ENCODE results near the gene CIRBP.

CIRBP gene

GRCh38 chr19:1284979-1285736 lies 16.0 kb downstream of the CIRBP start:
- no peak for TF ChIP-seq TAF1 (IDR thresholded peaks at IDR 0.05; ENCODE audit: borderline replicate concordance, insufficient read depth, low read length)
- TF ChIP-seq FOXP2 (optimal IDR thresholded peaks at IDR 0.05; ENCODE audit: borderline replicate concordance, extremely low read depth, extremely low read length, insufficient read depth): no peak
- TF ChIP-seq SIN3A (IDR thresholded peaks at IDR 0.05; ENCODE audit: borderline replicate concordance, insufficient read depth, low read length): no peak
- TF ChIP-seq POLR2AphosphoS5 (IDR thresholded peaks at IDR 0.05; ENCODE audit: low read depth, low read length): no peak
- no peak for TF ChIP-seq REST (IDR thresholded peaks at IDR 0.05; ENCODE audit: insufficient read depth in 1 of 2, low read depth in 2 of 2, low read length in 2 of 2)

- TF ChIP-seq POLR2AphosphoS5 (IDR thresholded peaks at IDR 0.05; ENCODE audit: low read depth, low read length) (no peak), FOXP2 (optimal IDR thresholded peaks at IDR 0.05; ENCODE audit: borderline replicate concordance, extremely low read depth, extremely low read length, insufficient read depth) (no peak), SIN3A (IDR thresholded peaks at IDR 0.05; ENCODE audit: borderline replicate concordance, insufficient read depth, low read length) (no peak), TAF1 (IDR thresholded peaks at IDR 0.05; ENCODE audit: borderline replicate concordance, insufficient read depth, low read length) (no peak), REST (IDR thresholded peaks at IDR 0.05; ENCODE audit: insufficient read depth in 1 of 2, low read depth in 2 of 2, low read length in 2 of 2) (no peak)
Observed at GRCh38 chr19:1285737-1286360, 16.7 kb downstream of the CIRBP start, which contains the start of gene EFNA2. Gene EFNA2 (plus strand): TSS chr19:1285873. CDS start chr19:1286169, 296 bp downstream.

- TF ChIP-seq TAF1 (IDR thresholded peaks at IDR 0.05; ENCODE audit: borderline replicate concordance, insufficient read depth, low read length): no peak
- TF ChIP-seq POLR2AphosphoS5 (IDR thresholded peaks at IDR 0.05; ENCODE audit: low read depth, low read length): no peak
- TF ChIP-seq SIN3A (IDR thresholded peaks at IDR 0.05; ENCODE audit: borderline replicate concordance, insufficient read depth, low read length): no peak
- TF ChIP-seq FOXP2 (optimal IDR thresholded peaks at IDR 0.05; ENCODE audit: borderline replicate concordance, extremely low read depth, extremely low read length, insufficient read depth): no peak
- TF ChIP-seq REST (IDR thresholded peaks at IDR 0.05; ENCODE audit: insufficient read depth in 1 of 2, low read depth in 2 of 2, low read length in 2 of 2): no peak
Observed at GRCh38 chr19:1286487-1287353, 17.6 kb downstream of the CIRBP start.

- TF ChIP-seq TAF1 (IDR thresholded peaks at IDR 0.05; ENCODE audit: borderline replicate concordance, insufficient read depth, low read length): no peak
- TF ChIP-seq REST (IDR thresholded peaks at IDR 0.05; ENCODE audit: insufficient read depth in 1 of 2, low read depth in 2 of 2, low read length in 2 of 2): no peak
- TF ChIP-seq POLR2AphosphoS5 (IDR thresholded peaks at IDR 0.05; ENCODE audit: low read depth, low read length): no peak
- TF ChIP-seq SIN3A (IDR thresholded peaks at IDR 0.05; ENCODE audit: borderline replicate concordance, insufficient read depth, low read length): no peak
- peak; percentile 10 for TF ChIP-seq FOXP2 (optimal IDR thresholded peaks at IDR 0.05; ENCODE audit: borderline replicate concordance, extremely low read depth, extremely low read length, insufficient read depth)
Observed at GRCh38 chr19:1287354-1288225, 18.5 kb downstream of the CIRBP start.

All from PFSK-1 (cell line).